WI38 (cell line): Measurements from ENCODE around the gene EPHB1.
"Not testable (repeated sequence)": the region's sequence is repeated elsewhere in the genome, so short reads cannot be mapped to it uniquely, and the experiment has no call there.

Experiments
- H3K4me3 ChIP-seq: 2 replicates; pipeline ENCODE4 v1.5.1; 2011; ENCODE audit warnings: low read depth, mild to moderate bottlenecking, control low read depth, low read length
- TF ChIP-seq, protein P1 (sequence below): IDR thresholded peaks from 2 replicates; pipeline ENCODE4 v1.5.1; 2012; ENCODE audit warnings: low read depth, mild to moderate bottlenecking, control low read depth, low read length

Gene EPHB1

DNA sequence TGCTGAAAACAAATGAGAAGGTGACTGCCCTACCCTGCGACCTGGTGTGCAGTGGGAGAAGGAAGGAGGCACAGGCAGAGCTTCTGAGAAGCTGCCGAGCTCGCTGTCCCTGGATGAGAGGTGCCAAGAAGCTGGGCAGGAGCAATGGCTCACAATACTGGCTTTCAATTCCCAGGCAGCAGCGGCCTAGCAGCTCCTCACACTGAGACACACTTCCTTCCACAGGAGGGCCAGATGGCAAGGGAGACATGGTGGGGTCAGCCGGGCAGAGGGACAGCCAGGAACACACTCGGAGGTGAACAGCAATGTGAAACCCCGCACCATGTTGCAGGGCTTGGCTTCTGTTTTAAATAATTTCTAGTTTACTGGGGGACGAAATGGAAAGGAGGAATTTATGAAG, 314.6 kb downstream of the EPHB1 start:
- H3K4me3 ChIP-seq, result no peak overlapping the region
- TF ChIP-seq, protein P1, sequence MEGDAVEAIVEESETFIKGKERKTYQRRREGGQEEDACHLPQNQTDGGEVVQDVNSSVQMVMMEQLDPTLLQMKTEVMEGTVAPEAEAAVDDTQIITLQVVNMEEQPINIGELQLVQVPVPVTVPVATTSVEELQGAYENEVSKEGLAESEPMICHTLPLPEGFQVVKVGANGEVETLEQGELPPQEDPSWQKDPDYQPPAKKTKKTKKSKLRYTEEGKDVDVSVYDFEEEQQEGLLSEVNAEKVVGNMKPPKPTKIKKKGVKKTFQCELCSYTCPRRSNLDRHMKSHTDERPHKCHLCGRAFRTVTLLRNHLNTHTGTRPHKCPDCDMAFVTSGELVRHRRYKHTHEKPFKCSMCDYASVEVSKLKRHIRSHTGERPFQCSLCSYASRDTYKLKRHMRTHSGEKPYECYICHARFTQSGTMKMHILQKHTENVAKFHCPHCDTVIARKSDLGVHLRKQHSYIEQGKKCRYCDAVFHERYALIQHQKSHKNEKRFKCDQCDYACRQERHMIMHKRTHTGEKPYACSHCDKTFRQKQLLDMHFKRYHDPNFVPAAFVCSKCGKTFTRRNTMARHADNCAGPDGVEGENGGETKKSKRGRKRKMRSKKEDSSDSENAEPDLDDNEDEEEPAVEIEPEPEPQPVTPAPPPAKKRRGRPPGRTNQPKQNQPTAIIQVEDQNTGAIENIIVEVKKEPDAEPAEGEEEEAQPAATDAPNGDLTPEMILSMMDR, result no peak

DNA sequence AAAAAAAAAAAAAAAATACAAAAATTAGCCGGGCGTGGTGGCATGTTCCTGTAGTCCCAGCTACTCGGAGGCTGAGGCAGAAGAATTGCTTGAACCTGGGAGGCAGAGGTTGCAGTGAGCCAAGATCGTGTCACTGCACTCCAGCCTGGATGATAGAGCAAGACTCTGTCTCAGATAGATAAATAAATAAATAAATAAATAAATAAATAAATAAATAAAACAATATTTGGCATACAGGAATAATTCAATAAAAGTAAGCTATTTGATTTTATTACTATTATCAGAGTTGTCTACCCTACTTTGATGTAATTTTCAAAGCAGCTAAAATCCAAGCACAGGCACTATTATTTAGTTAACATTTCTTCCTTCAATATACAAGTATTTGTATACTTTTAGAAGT, 319.5 kb downstream of the EPHB1 start:
- not testable (repeated sequence) for H3K4me3 ChIP-seq

DNA sequence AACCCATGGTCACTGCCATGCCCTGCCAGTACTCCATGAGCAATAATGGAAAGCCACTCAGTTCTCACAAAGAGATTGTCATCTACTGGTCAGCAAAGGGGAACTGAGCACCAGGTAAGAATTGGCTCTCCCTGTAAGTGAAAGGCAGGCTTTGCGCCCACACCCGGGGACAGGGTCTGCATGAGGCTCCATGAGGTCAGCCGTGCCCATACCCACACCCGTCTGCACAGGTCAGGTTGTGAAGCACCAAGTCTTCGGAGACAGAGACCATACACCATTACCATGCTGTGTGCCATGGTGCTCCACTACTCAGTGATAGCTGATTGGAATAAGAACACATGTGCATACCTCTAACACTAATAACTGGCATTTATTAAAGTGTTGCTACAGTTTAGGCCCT, 322.9 kb downstream of the EPHB1 start:
- no peak overlapping the region for H3K4me3 ChIP-seq
- TF ChIP-seq, protein P1, result no peak

DNA sequence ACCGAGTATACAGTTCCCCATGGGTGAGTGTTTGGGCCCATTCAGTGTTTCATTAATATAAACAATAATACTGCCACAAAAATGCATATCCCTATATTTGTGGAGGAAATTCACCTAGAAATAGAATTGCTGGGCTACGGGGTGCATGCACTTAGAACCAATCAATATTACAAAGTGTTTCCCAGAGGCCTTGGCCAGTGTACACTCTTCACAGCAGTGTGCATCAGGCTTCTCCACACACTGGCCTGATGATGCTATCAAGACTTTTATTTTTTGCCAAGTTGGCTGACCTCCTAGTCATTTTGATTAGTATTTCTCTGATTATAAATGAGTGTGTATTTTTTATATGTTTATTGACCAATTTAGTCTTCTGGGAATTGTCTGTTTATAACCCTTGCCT, 323.7 kb downstream of the EPHB1 start:
- no peak overlapping the region for H3K4me3 ChIP-seq
- TF ChIP-seq, protein P1, result no peak

GRCh38 chr3:135125171-135125801, 330.2 kb downstream of the EPHB1 start:
- H3K4me3 ChIP-seq, result no peak overlapping the region
- TF ChIP-seq, protein P1, result no peak

DNA sequence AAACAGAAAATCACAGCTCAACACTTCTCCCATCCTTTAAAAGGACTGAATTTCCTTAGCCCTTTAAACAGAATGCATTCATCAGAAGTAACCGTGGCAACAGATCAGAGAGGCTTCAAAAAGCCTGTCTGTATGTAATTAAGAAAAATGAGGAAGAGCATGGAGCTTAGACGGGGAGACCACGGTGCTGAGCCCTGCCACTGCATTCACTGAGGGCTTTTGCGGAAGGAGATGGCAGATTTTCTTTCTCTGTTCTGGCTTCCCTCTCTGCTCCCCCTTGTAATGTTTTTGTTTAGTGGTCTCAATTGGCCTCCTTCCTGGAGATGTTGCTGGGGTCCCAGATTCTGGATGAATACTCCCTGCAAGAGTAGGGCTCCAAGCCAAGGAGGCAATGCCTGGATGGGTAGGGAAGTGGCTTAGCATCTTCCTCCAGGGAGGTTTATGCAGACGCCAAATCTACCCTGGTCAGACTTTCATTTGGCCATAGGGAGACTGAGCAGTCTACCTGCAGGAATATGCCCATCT, 332.9 kb downstream of the EPHB1 start:
- TF ChIP-seq, protein P1, result no peak
- no peak overlapping the region for H3K4me3 ChIP-seq

- TF ChIP-seq, protein P1, result no peak
- H3K4me3 ChIP-seq, result no peak overlapping the region
Observed at GRCh38 chr3:135128818-135129217, 333.8 kb downstream of the EPHB1 start.

DNA sequence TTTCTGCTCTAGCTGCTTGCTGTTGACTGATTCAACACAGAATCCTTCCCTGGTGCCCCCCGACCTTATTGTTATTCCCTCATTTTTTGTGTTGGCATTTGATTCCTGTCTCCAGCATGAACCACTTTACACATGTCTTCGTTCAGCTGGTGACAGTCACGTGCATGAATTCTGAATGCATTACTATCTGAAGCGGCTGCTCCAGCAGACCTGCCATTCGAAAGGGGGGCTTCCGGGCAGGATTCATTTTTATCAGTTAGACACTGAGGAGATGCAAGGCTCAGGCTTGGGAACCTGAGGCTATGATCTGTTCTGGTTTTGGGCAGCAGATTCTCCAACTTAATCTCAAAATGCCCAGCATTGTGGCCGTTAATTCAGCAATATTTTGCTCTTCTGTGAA, 336.2 kb downstream of the EPHB1 start:
- TF ChIP-seq, protein P1, result no peak
- no peak overlapping the region for H3K4me3 ChIP-seq
